ENCODE measurements around the gene FSTL5.

DNA sequence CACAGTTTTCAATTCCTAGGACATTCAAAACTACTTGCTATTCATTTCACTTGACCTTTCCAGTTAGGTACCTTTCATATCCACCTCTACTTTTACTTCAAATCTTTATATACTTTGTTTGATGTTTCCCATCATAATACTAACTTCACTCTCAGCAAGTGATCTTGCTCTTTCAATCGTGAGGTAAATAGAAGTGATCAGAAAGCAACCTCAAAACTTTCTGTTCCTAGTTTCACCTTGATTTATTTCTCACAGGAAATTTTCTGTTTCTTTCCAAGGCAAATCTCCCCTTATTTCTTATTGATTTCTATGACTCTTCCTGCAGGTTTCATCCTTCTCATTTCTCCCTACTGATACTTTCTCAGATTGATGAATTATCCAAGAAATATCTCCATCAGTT is 623.5 kb downstream of the FSTL5 start:
- TF ChIP-seq CTCF (IDR thresholded peaks at IDR 0.05) = no peak
- TF ChIP-seq POLR2A (IDR thresholded peaks at IDR 0.05) = no peak
- TF ChIP-seq EP300 (IDR thresholded peaks at IDR 0.05) = no peak
